HG03060 (cell line): Measurements from ENCODE around the gene KLK15.
"Not testable (repeated sequence)": the region's sequence is repeated elsewhere in the genome, so short reads cannot be mapped to it uniquely, and the experiment has no call there.

Source experiments
- ATAC-seq: cut with Tn5 transposase; IDR thresholded peaks from one replicate; pipeline ENCODE4 v1.9.1; 2021; ENCODE audit warnings: low read depth, moderate number of reproducible peaks; ENCODE audit not compliant: unreplicated experiment

Gene KLK15

GRCh38 chr19:50797781-50798658, 35.4 kb downstream of the KLK15 start:
- ATAC-seq, result no peak

GRCh38 chr19:50797429-50797780, 36.0 kb downstream of the KLK15 start:
- ATAC-seq, result no peak

- ATAC-seq, result no peak
Measured at GRCh38 chr19:50796634-50797428, 36.5 kb downstream of the KLK15 start.

DNA sequence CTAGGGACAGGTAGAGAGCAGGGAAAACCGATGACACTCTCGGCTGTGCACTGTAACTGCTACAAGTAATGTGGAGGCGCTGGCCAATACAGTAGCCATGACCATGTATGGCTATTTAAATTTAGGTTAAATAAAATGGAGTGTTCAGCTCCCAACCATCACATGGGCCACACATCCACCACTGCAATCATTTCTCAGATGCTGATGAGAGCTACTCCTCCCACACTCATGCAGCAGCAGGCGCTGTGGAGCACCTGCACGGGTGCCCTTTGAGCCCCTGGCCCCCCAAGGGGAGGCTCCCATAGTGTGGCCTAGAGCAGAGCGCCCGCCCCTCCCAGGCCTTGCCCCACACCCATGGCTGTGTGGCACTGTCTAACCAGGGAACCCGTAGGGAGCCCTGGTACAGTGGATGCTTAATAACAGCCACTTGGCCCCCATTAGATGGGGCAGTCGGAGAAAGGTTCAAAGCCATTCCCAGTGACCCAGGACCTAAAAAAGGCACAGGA, 37.2 kb downstream of the KLK15 start:
- ATAC-seq, result no peak

DNA sequence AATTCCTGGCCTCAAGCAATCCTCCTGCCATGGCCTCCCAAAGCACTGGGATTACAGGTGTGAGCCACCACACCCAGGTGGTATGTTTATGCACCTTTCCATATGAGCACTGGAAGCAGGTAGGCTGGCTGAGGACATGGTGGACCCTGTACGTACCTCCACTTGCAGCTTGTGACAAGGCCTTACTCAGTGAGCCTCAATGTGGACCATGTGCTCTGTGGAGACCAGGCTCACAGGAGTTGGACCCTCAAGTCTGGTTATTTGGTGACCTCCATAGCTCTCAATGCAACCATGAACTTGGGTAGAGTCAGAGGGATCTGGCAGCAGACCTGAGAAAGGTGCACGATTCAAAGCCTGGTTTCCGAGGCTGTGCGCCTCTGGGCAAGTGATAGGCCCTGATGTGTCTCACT, 37.7 kb downstream of the KLK15 start:
- no peak for ATAC-seq

DNA sequence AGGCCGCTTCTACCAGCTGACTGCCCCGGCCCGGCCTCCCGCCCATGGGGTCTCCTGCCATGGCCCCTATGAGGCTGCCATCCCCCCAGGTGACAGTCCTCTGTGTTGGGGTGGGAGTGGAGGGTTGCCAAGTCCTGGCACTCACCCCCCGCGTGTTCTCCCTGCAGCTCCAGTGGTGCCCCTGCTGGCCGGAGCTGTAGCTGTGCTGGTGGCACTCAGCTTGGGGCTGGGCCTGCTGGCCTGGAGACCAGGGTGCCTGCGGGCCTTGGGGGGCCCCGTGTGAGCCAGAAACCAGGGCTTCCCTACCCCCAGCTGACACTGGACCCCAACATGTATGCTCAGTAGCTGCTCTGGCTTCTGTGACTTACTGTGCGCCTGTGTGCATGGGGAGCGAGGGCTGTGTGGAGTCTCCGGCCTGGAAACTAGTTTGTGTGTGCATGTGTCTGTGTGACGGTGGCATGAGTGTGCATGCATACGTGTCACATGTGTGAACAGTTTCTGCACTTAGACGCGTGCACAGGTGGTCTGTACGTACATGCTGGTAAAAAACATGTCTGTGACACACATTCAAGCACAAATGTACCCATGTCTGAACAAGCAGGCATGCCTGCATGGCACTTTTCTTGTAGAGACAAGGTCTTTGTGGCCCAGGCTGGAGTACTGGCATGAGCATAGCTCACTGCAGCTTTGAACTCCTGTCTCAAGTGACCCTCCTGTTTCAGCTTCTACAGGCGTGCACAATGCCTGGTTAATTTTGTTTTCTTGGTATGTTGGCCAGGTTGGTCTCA, 38.3 kb downstream of the KLK15 start:
- no peak for ATAC-seq

DNA sequence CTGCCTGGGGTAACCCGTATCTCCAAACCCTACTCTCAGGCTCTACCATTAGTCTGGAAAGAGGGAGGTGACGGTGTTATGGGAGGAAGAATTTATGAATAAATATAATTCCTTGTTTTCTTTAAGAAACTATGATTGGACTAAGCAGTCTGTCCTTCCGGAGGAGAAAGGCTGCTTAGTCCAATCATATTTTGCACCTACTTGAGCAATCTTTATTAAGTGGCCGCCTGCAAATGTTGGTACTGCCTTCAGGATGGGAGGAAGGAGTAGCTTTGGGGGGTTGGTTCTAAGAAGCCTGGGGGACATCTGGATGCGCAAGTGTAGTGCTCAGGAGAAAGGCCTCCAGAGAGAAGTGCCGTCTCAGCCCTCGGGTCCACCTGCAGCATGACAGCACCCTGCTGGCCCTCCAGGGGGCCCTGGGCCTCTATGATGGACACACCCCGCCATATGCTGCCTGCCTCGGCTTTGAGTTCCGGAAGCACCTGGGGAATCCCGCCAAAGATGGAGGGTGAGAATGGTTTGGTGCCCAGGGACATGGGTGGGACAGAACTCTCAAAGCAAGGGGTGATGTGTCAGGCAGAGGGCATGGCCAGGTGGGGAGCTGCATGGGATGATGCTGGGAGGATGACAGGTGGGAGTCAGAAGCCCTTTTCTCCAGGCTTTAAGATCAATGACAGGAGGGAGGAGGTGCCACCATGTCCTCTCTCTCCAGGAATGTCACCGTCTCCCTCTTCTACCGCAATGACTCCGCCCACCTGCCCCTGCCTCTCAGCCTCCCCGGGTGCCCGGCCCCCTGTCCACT, 39.1 kb downstream of the KLK15 start:
- ATAC-seq, result no peak

GRCh38 chr19:50793558-50794065, 39.8 kb downstream of the KLK15 start:
- no peak for ATAC-seq

DNA sequence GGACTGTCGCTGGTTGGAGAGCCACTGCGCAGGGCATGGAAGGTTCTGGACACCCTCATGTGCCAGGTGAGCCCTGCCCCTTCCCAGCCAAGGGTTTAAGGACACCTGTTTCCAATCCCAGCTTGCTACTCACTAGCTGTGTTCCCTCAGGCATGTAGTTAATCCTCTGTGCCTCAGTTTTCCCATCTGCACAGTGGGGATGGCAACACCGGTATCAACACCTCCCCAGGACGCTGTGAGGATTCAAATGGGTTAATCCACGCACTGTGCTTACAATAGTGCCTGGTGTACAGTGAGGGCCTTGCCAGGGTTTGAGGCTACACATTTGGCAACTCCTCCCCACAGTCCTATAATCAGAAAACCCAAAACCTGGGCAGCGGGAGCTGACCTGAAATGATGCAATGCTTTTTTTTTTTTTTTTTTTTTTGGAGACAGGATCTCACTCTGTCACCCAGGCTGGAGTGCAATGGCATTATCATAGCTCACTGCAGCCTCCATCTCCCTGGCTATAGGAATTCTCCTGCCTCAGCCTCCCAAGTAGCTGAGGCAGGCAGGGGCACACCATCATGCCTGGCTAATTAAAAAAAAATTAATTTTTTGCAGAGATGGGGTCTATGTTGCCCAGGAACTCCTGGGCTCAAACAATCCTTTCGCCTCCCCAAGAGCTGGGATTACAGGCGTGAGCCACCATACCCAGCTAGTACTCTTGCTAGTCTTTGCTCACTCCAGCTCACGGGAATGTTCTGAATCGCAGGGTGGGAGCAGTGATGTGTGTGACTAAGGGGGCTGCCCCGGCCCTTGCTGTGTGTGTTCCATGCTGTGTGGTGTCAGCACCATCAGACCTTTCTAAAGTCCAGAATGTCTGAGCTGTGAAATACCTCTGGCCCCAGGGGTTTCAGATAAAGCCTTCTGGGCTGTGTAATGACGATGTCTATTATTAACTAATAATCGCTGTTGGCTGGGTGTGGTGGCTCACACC, 40.8 kb downstream of the KLK15 start:
- ATAC-seq, result no peak

GRCh38 chr19:50791594-50792271, 41.6 kb downstream of the KLK15 start:
- ATAC-seq, result no peak

- ATAC-seq, result no peak
Measured at GRCh38 chr19:50790922-50791467, 42.4 kb downstream of the KLK15 start.

GRCh38 chr19:50790396-50790795, 43.0 kb downstream of the KLK15 start, which contains the start of gene ACP4:
TSS of gene ACP4 (plus strand) at chr19:50790415. CDS start at chr19:50790415, 0 bp downstream.
- no peak for ATAC-seq

DNA sequence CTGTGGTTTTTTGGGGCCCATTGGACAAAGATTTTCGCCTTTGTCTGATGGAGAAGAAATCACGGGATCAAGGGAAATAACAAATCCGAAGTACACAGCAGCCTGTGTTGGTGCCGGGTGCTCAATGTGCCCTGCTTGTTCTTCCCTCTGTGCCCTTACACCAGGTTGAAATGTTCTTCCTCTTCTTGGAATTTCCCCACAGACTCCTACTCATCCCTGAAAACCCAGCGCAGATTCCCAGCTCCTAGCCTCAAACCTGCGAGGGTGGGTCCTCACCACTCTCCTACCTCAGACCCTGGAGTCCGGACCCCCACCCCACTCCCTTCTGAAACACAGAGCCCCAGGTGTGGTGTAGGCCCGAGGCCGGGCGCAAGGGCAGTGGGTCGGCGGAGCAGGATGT, 48.0 kb downstream of the KLK15 start:
- no peak for ATAC-seq

DNA sequence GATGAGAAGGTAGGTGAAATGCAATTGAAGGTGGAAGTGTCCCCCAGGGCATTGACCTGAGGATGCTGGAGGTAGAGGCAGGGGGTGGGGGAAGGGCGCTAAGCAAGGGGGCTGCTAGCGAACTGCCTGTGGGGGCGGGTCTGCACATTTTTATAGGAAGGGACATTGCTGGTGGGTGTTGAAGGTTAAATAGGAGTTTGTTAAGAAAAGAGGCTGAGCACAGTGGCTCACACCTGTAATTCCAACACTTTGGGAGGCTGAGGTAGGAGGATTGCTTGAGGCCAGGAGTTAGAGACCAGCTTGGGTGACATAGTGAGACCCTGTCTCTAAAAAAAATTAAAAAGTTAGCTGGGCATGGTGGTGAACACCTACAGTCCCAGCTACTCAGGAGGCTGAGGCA, 48.7 kb downstream of the KLK15 start:
- ATAC-seq, result no peak

DNA sequence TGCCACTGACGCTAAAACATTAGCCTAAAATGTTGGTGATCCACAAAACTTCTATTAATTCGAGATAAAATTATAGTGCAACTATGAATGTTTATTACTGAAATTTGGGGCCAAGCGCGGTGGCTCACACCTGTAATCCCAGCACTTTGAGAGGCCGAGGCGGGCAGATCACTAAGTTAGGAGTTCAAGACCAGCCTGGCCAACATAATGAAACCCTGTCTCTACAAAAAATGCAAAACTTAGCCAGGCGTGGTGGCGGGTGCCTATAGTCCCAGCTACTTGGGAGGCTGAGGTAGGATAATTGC, 49.6 kb downstream of the KLK15 start:
- ATAC-seq, result not testable (repeated sequence)

DNA sequence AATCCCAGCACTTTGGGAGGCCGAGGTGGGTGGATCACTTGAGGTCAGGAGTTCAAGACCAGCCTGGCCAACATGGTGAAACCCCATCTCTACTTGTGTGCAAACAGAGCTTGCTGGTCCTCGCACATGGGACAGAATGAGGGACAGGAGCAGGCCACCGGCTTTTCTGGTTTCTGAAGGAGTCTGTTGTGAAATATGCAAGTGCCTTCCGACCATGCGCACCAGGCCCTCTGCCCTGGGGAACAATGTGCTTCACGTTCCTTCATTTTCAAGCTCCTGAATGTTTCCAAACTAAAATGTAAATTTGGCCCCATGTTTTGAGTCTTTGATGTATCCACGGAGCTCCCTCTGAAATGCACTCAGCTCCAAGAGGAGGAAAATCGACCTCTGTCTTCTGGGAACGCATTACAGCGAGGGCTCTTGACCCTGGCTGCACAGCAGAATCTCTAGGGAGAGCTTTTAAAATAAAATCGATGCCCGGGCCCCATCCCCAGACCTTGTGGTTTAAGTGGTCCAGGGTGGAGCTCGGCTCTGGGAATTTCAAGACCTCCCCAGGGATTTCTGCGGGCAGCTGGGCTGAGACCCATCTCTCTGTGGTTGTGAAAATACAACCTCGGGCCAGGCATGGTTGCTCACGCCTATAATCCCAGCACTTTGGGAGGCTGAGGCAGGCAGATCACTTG, 52.5 kb downstream of the KLK15 start:
- no peak for ATAC-seq
